Measurements from ENCODE around the gene HPSE. TPM values are rescaled to one million over a fixed set of nuclear protein-coding genes. Genes with fewer than 3 reads are reported as not detected.

HPSE gene
- total and polyA plus RNA-seq, 9 of the 15 experiments (the other 6 are each of a cell fraction or from before 2014, with no cell fraction given) = 0.01 to 0.42 (median 0.14) TPM; not detected in 1

- no peak for TF ChIP-seq RREB1 (CRISPR knock-in tag; IDR thresholded peaks at IDR 0.05)
- TF ChIP-seq RAD51 (IDR thresholded peaks at IDR 0.05; ENCODE audit: borderline replicate concordance, low read depth) = no peak
- no peak for TF ChIP-seq SRSF7 (optimal IDR thresholded peaks at IDR 0.05; ENCODE audit: low read depth, low read length)
- no peak for TF ChIP-seq DLX4 (CRISPR knock-in tag; IDR thresholded peaks at IDR 0.05)
- peak; percentile 52 to 65 for TF ChIP-seq FOXK2 (conservative IDR thresholded peaks at IDR 0.05 in 1 of 2, IDR thresholded peaks at IDR 0.05 in 1 of 2; ENCODE audit: low read depth in 2 of 2)
- TF ChIP-seq ZNF280A (IDR thresholded peaks at IDR 0.05; ENCODE audit: low read depth, partially characterized antibody) = no peak
- no peak for TF ChIP-seq BCOR (IDR thresholded peaks at IDR 0.05)
- no peak for TF ChIP-seq KLF10 (CRISPR knock-in tag; IDR thresholded peaks at IDR 0.05)
- TF ChIP-seq ZNF347 (CRISPR knock-in tag; IDR thresholded peaks at IDR 0.05; ENCODE audit: low read depth) = no peak
- no peak for TF ChIP-seq SIX5 (IDR thresholded peaks at IDR 0.05; ENCODE audit: borderline replicate concordance in 1 of 2, insufficient read depth in 1 of 2, low read depth in 1 of 2, low read length in 2 of 2)
- no peak for TF ChIP-seq CCAR2 (IDR thresholded peaks at IDR 0.05; ENCODE audit: low read depth, low read length)
- no peak for TF ChIP-seq GMEB1 (CRISPR knock-in tag; IDR thresholded peaks at IDR 0.05)
- TF ChIP-seq ZBTB43 (CRISPR knock-in tag; IDR thresholded peaks at IDR 0.05) = no peak
- TF ChIP-seq ZNF668 (CRISPR knock-in tag; IDR thresholded peaks at IDR 0.05) = no peak
- no peak for TF ChIP-seq ARID2 (IDR thresholded peaks at IDR 0.05)
- TF ChIP-seq MXD1 (CRISPR knock-in tag; IDR thresholded peaks at IDR 0.05; ENCODE audit: borderline replicate concordance, poor library complexity, severe bottlenecking) = no peak
These were observed 81.8 kb downstream of the HPSE start (continued) for GRCh38 chr4:83252782-83253405.

Measured in K562 (cell line).